B cell (primary cell): Measurements from ENCODE around the gene THOC7. TPM values are rescaled to one million over a fixed set of nuclear protein-coding genes. Genes with fewer than 3 reads are reported as not detected.

Experiments used
- ATAC-seq: fragments of 200-7000 bp; cut with Tn5 transposase; one replicate; pipeline ENCODE4 v1.10.0; 2021; ENCODE audit warnings: low read depth, mild to moderate bottlenecking, moderate number of reproducible peaks, moderate library complexity
- CTCF ChIA-PET: fragments of 350-600 bp; sonication (Branson Sonifier 250); formaldehyde crosslinking; loops from one replicate; lab custom pipeline; 2021; ENCODE audit warnings: antibody characterized with exemption, inconsistent platforms; lab: Charles Lee
- POLR2A ChIA-PET: fragments of 350-600 bp; sonication (Branson Sonifier 250); formaldehyde crosslinking; loops from one replicate; lab custom pipeline; 2021; ENCODE audit warnings: antibody characterized with exemption; lab: Charles Lee
- DNase-seq: peaks from one replicate; pipeline ENCODE4 v3.0.0; 2013
- H2AFZ ChIP-seq: 2 replicates; pipeline ENCODE4 v1.6.1; 2012; ENCODE audit warnings: mild to moderate bottlenecking, low read depth, low read length; ENCODE audit not compliant: insufficient read depth, poor library complexity, severe bottlenecking
- H3K27ac ChIP-seq, 2 donors: 1 replicate in 1 of 2; 2 replicates in 1 of 2; pipeline ENCODE4 v1.5.1; 2012 to 2013; ENCODE audit warnings: low read length in 2 of 2, mild to moderate bottlenecking in 2 of 2, moderate library complexity in 1 of 2
- H3K27me3 ChIP-seq, 4 experiments: fragments of 200-600 bp in 1 of 4; sonication (generic) in 1 of 4; replicated peaks in 1 of 4; 1 replicate in 2 of 4; 2 replicates in 2 of 4; pipeline versions ENCODE4 v1.6.1 to v1.7.0; 2013 to 2016; ENCODE audit warnings: low read length in 3 of 4, mild to moderate bottlenecking in 2 of 4, mixed read lengths in 1 of 4, moderate library complexity in 1 of 4; ENCODE audit not compliant: insufficient read depth in 4 of 4, control insufficient read depth in 3 of 4; ENCODE audit errors: control extremely low read depth in 1 of 4
- H3K36me3 ChIP-seq, 2 experiments: replicated peaks in 1 of 2; 1 replicate in 1 of 2; 2 replicates in 1 of 2; pipeline versions ENCODE4 v1.6.1 to v1.7.1; 2013; ENCODE audit warnings: low read length in 1 of 2; ENCODE audit not compliant: insufficient read depth in 2 of 2, control insufficient read depth in 1 of 2; ENCODE audit errors: control extremely low read depth in 1 of 2, extremely low read depth in 1 of 2
- H3K4me1 ChIP-seq, 2 donors: fragments of 200-600 bp in 1 of 2; sonication (generic) in 1 of 2; 1 replicate in 1 of 2; 2 replicates in 1 of 2; pipeline versions ENCODE4 v1.5.1 to v1.6.1; 2013 to 2017; ENCODE audit warnings: low read length in 2 of 2; ENCODE audit not compliant: control insufficient read depth in 2 of 2, insufficient read depth in 2 of 2
- H3K4me2 ChIP-seq: replicated peaks from 2 replicates; pipeline ENCODE3; 2012; ENCODE audit warnings: mild to moderate bottlenecking, low read depth, low read length; ENCODE audit not compliant: poor library complexity, severe bottlenecking
- H3K4me3 ChIP-seq, 5 experiments: fragments of 200-600 bp in 1 of 5; sonication (generic) in 1 of 5; 1 replicate in 3 of 5; 2 replicates in 2 of 5; pipeline versions ENCODE4 v1.5.1 to v1.7.0; 2011 to 2016; ENCODE audit warnings: low read length in 4 of 5, mild to moderate bottlenecking in 4 of 5, low read depth in 2 of 5, control low read depth in 1 of 5, moderate library complexity in 1 of 5; ENCODE audit not compliant: insufficient read depth in 1 of 5; ENCODE audit errors: control extremely low read depth in 1 of 5, extremely low read depth in 1 of 5
- H3K79me2 ChIP-seq: fragments of 200-600 bp; sonication (generic); one replicate; pipeline ENCODE4 v1.6.0; 2016; ENCODE audit warnings: low read length; ENCODE audit not compliant: control insufficient read depth, insufficient read depth
- H3K9ac ChIP-seq: fragments of 200-600 bp; sonication (generic); 2 replicates; pipeline ENCODE4 v1.6.1; 2017; ENCODE audit warnings: mild to moderate bottlenecking, low read length, moderate library complexity
- H3K9me3 ChIP-seq, 3 donors: one replicate each; pipeline versions ENCODE4 v1.6.1 to v1.7.1; 2013; ENCODE audit warnings: low read length in 2 of 3; ENCODE audit not compliant: control insufficient read depth in 2 of 3, insufficient read depth in 1 of 3; ENCODE audit errors: control extremely low read depth in 1 of 3
- H4K20me1 ChIP-seq: 2 replicates; pipeline ENCODE4 v1.6.0; 2012; ENCODE audit warnings: mild to moderate bottlenecking, low read length; ENCODE audit not compliant: insufficient read depth, control insufficient read depth, poor library complexity, severe bottlenecking
- H3K27ac Mint-ChIP-seq: one replicate; pipeline ENCODE4 v1.8.0; 2021; ENCODE audit warnings: mixed read lengths
- H3K27me3 Mint-ChIP-seq: one replicate; pipeline ENCODE4 v1.8.0; 2021; ENCODE audit warnings: mixed read lengths
- H3K4me1 Mint-ChIP-seq: one replicate; pipeline ENCODE4 v1.8.0; 2021; ENCODE audit warnings: mixed read lengths
- H3K4me3 Mint-ChIP-seq: one replicate; pipeline ENCODE4 v1.8.0; 2021; ENCODE audit warnings: mixed read lengths
- H3K9me3 Mint-ChIP-seq: one replicate; pipeline ENCODE4 v1.8.0; 2022; ENCODE audit warnings: mixed read lengths; ENCODE audit not compliant: insufficient read depth
- CTCF ChIP-seq: fragments of 200-600 bp; IDR thresholded peaks from one replicate; pipeline ENCODE4 v1.8.0; 2022; ENCODE audit warnings: antibody characterized with exemption, mild to moderate bottlenecking
- EZH2 ChIP-seq: IDR thresholded peaks from 2 replicates; pipeline ENCODE4 v1.6.1; 2012; ENCODE audit warnings: borderline replicate concordance, low read depth, mild to moderate bottlenecking, moderate library complexity, low read length; ENCODE audit not compliant: insufficient read depth, poor library complexity, severe bottlenecking
- WGBS: methylation state at CpG from one replicate; pipeline ENCODE4 v1.1.5; 2013; ENCODE audit warnings: missing lambda C conversion rate; ENCODE audit not compliant: insufficient coverage; 5-methylcytosine and 5-hydroxymethylcytosine counted together
- intact Hi-C: fragments of 100-400 bp; cut with micrococcal nuclease; formaldehyde crosslinking; loops from one replicate; pipeline ENCODE4 v1.10.0; 2022
- polyA plus RNA-seq: library from polyadenylated mRNA; depleted of rRNA; stranded (reverse); fragments of >200 nt; gene quantifications from 2 replicates; pipeline ENCODE4 v1.2.3, GENCODE V29; 2012
- total RNA-seq, 2 donors: library from RNA; stranded (reverse); fragments of 120-200 nt in 1 of 2; gene quantifications; 1 replicate in 1 of 2; 2 replicates in 1 of 2; pipeline versions ENCODE4 v1.2.3 to v1.2.4, GENCODE V29; 2013 to 2022

The THOC7 gene
- total and polyA plus RNA-seq, 2 donors (not counting 1 experiment from before 2014, with no cell fraction given) = 17.5 to 30.5 TPM

- H3K4me3 Mint-ChIP-seq = no peak overlapping the region
- intact Hi-C loops = no loop called here
- Histone ChIP-seq H3K27me3 (no peaks in the 10 kb centered on the region), H3K79me2 (peaks cover 20% of the 10 kb centered on the region), H3K4me1 (no peaks in the 10 kb centered on the region), H2AFZ (no peak overlapping the region), H3K36me3 (peaks cover 0 to 6% of the 10 kb centered on the region in 2 experiments), H4K20me1 (no peaks in the 10 kb centered on the region), H3K27ac (no peak overlapping the region), H3K4me2 (no peak overlapping the region), H3K9ac (no peak overlapping the region), H3K4me3 (no peak overlapping the region), H3K9me3 (peaks cover 0 to 5% (median 2%) of the 10 kb centered on the region in 3 donors)
- H3K4me1 Mint-ChIP-seq = no peaks in the 10 kb centered on the region
- no peak for DNase-seq
- ChIA-PET POLR2A (no interaction called here), CTCF (interaction anchor here (1.4 kb wide), 1 partner anchor 24 kb away, joined by 4 read pairs; no protein-coding TSS in a partner anchor)
- peaks cover 2% of the 10 kb centered on the region for H3K9me3 Mint-ChIP-seq
- H3K27me3 Mint-ChIP-seq = no peaks in the 10 kb centered on the region
- H3K27ac Mint-ChIP-seq = no peak overlapping the region
- TF ChIP-seq CTCF (no peak), EZH2 (no peak)
- ATAC-seq = no peak
These were observed 21.5 kb downstream of the THOC7 start for GRCh38 chr3:63842127-63842526.

GRCh38 chr3:63841704-63842103 is 21.9 kb downstream of the THOC7 start:
- no peak overlapping the region for H3K27ac ChIP-seq
- H3K9me3 ChIP-seq = peaks cover 0 to 5% (median 2%) of the 10 kb centered on the region in 3 donors
- no peak overlapping the region for H3K4me3 ChIP-seq
- H3K9ac ChIP-seq = no peak overlapping the region
- Mint-ChIP-seq H3K27me3 (no peaks in the 10 kb centered on the region), H3K27ac (no peak overlapping the region), H3K4me3 (no peak overlapping the region), H3K9me3 (peaks cover 2% of the 10 kb centered on the region), H3K4me1 (no peaks in the 10 kb centered on the region)
- no peak for TF ChIP-seq CTCF
- no peak for TF ChIP-seq EZH2
- H3K27me3 ChIP-seq = no peaks in the 10 kb centered on the region
- ChIA-PET CTCF (no interaction called here), POLR2A (no interaction called here)
- H3K4me1 ChIP-seq = no peaks in the 10 kb centered on the region
- no peaks in the 10 kb centered on the region for H4K20me1 ChIP-seq
- no CpG with 5 or more reads among the region's 1 CpG for WGBS
- ATAC-seq (no peak), DNase-seq (no peak)
- no peak overlapping the region for H3K4me2 ChIP-seq
- intact Hi-C loops = no loop called here
- peaks cover 20% of the 10 kb centered on the region for H3K79me2 ChIP-seq
- H3K36me3 ChIP-seq = peaks cover 0 to 6% of the 10 kb centered on the region in 2 experiments
- H2AFZ ChIP-seq = no peak overlapping the region
